K562 (cell line): ENCODE data around the gene ADRM1. TPM values are rescaled to one million over a fixed set of nuclear protein-coding genes. Genes with fewer than 3 reads are reported as not detected.
A peak's percentile ranks its signal among the peaks of the same experiment; 100 is the strongest.

Source experiments
- ARID2 ChIP-seq: fragments of 450-650 bp; IDR thresholded peaks from 2 replicates; pipeline ENCODE4 v1.6.1; 2017; ENCODE audit warnings: antibody characterized with exemption, mild to moderate bottlenecking
- ARNT ChIP-seq, 2 experiments: fragments of 450-650 bp; IDR thresholded peaks; 2 replicates each; pipeline ENCODE4 v1.6.1; 2016; ENCODE audit warnings: mild to moderate bottlenecking in 1 of 2
- MAFF ChIP-seq: IDR thresholded peaks from 2 replicates; pipeline ENCODE4 v1.6.1; 2012; ENCODE audit warnings: low read length, improper control_type of control experiment
- MCM3 ChIP-seq: fragments of 450-650 bp; IDR thresholded peaks from 2 replicates; pipeline ENCODE4 v1.6.1; 2016
- NCOA1 ChIP-seq: fragments of 450-650 bp; IDR thresholded peaks from 2 replicates; pipeline ENCODE4 v1.6.1; 2016; ENCODE audit warnings: low read depth
- XRCC4 ChIP-seq: IDR thresholded peaks from one replicate; pipeline ENCODE4 v1.6.1; 2011; ENCODE audit not compliant: insufficient read depth, insufficient read length; ENCODE audit errors: extremely low read depth
- polyA plus RNA-seq, 8 experiments: library from polyadenylated mRNA; depleted of rRNA in 4 of 8; stranded (reverse) in 5 of 8; unstranded in 3 of 8; fragments of >200 nt; fragmentation: Nextera tagmentation in 2 of 8; fragmentation: Illumina TruSeq in 1 of 8; extraction: Ambion mirVana in 2 of 8; extraction: Trizol in 1 of 8; gene quantifications; 2 replicates each; pipeline versions ENCODE4 v1.2.1 to v1.2.3, GENCODE V29; 2011 to 2014; ENCODE audit warnings: inconsistent platforms in 1 of 8, missing spikeins in 1 of 8
- total RNA-seq, 7 experiments: library from RNA; depleted of rRNA in 6 of 7; stranded (reverse); fragments of >200 nt in 6 of 7; fragmentation: Illumina TruSeq in 2 of 7; extraction: Trizol in 2 of 7; gene quantifications; 2 replicates each; pipeline versions ENCODE4 v1.2.1 to v1.2.3, GENCODE V29; 2011 to 2021; ENCODE audit warnings: low replicate concordance in 1 of 7
- TF ChIP-seq, protein P1 (sequence below): sonication (generic); formaldehyde crosslinking; IDR thresholded peaks from 2 replicates; pipeline ENCODE4 v1.8.1; 2023; ENCODE audit warnings: mild to moderate bottlenecking, missing genetic modification reagents
- TF ChIP-seq, protein P2 (sequence below): fragments of 450-650 bp; IDR thresholded peaks from 2 replicates; pipeline ENCODE4 v1.6.1; 2018; ENCODE audit warnings: mild to moderate bottlenecking, low read depth; ENCODE audit not compliant: partially characterized antibody

The ADRM1 gene
- total and polyA plus RNA-seq, 9 of the 15 experiments (the other 6 are each of a cell fraction or from before 2014, with no cell fraction given), result 5.0 to 223 (median 67.4) TPM

DNA sequence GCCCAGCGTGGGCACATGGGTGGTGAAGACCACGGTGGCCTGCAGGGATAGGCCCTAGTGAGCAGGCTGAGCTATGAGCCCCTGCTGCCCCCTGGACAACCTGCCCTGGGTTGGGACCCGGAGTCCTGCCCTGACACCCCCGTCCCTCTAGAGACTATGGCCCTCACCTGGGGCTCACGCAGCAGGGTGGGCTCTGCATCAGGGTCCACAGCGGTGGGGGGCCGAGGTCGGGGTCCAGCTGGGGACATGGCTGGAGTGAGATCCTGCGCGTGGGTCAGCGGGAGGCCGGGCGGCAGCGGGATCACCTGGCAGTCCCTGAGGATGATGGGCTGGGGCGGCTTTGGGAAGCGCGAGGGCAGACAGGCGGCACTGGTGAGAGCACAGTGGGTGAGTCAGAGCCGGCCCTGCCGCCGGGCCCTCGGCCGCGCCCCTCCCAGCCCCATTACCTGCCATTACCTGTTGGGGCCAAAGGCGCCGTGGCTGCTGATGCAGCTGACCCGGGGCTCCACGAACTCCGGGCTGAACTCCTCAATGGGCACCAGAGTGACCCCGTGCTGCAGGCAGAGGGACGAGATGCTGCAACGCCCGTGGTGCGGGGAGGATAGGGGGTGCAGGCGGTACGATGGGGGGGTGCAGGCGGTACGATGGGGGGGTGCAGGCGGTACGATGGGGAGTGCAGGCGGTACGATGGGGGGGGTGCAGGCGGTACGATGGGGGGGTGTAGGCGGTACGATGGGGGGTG, 27.9 kb downstream of the ADRM1 start (continued):
- TF ChIP-seq MAFF, result no peak
- TF ChIP-seq MCM3, result no peak
- TF ChIP-seq ARID2, result no peak
- TF ChIP-seq NCOA1, result no peak
- TF ChIP-seq XRCC4, result no peak
- TF ChIP-seq, protein P1, sequence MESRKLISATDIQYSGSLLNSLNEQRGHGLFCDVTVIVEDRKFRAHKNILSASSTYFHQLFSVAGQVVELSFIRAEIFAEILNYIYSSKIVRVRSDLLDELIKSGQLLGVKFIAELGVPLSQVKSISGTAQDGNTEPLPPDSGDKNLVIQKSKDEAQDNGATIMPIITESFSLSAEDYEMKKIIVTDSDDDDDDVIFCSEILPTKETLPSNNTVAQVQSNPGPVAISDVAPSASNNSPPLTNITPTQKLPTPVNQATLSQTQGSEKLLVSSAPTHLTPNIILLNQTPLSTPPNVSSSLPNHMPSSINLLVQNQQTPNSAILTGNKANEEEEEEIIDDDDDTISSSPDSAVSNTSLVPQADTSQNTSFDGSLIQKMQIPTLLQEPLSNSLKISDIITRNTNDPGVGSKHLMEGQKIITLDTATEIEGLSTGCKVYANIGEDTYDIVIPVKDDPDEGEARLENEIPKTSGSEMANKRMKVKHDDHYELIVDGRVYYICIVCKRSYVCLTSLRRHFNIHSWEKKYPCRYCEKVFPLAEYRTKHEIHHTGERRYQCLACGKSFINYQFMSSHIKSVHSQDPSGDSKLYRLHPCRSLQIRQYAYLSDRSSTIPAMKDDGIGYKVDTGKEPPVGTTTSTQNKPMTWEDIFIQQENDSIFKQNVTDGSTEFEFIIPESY (CRISPR knock-in tag), result peak; percentile 65; the same call in 1 of the 2 replicates
- no peak for TF ChIP-seq ARNT (IDR thresholded peaks at IDR 0.05)
- TF ChIP-seq, protein P2, sequence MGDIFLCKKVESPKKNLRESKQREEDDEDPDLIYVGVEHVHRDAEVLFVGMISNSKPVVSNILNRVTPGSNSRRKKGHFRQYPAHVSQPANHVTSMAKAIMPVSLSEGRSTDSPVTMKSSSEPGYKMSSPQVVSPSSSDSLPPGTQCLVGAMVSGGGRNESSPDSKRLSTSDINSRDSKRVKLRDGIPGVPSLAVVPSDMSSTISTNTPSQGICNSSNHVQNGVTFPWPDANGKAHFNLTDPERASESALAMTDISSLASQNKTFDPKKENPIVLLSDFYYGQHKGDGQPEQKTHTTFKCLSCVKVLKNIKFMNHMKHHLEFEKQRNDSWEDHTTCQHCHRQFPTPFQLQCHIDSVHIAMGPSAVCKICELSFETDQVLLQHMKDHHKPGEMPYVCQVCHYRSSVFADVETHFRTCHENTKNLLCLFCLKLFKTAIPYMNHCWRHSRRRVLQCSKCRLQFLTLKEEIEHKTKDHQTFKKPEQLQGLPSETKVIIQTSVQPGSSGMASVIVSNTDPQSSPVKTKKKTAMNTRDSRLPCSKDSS, result no peak
